GM23338 (cell line): ENCODE data around the gene PDSS2. TPM values are rescaled to one million over a fixed set of nuclear protein-coding genes. Genes with fewer than 3 reads are reported as not detected.

Experiments used
- ATAC-seq: fragments of 200-7000 bp; cut with Tn5 transposase; 3 replicates; pipeline ENCODE4 v1.9.1; 2020
- DNase-seq: peaks from one replicate; pipeline ENCODE4 v3.0.0-alpha.2; 2015; ENCODE audit warnings: low spot score
- H2AFZ ChIP-seq: fragments of 200-600 bp; sonication (generic); 2 replicates; pipeline ENCODE4 v1.8.0; 2016; ENCODE audit warnings: antibody characterized with exemption, mild to moderate bottlenecking, moderate library complexity
- H3F3A ChIP-seq: fragments of 200-600 bp; sonication (generic); replicated peaks from 2 replicates; pipeline ENCODE4 v1.8.0; 2017; ENCODE audit warnings: antibody characterized with exemption, mixed run types, low read depth
- H3K27ac ChIP-seq: fragments of 200-600 bp; sonication (generic); 2 replicates; pipeline ENCODE4 v1.6.1; 2016; ENCODE audit warnings: low read depth
- H3K27me3 ChIP-seq: fragments of 200-600 bp; sonication (generic); 2 replicates; pipeline ENCODE4 v1.8.0; 2016; ENCODE audit warnings: mild to moderate bottlenecking, mixed run types, moderate library complexity; ENCODE audit not compliant: insufficient read depth
- H3K36me3 ChIP-seq: fragments of 200-600 bp; sonication (generic); 2 replicates; pipeline ENCODE4 v1.8.0; 2016; ENCODE audit warnings: mild to moderate bottlenecking; ENCODE audit not compliant: insufficient read depth
- H3K4me1 ChIP-seq: fragments of 200-600 bp; sonication (generic); 2 replicates; pipeline ENCODE4 v1.8.0; 2016; ENCODE audit warnings: mild to moderate bottlenecking, moderate library complexity; ENCODE audit not compliant: insufficient read depth
- H3K4me2 ChIP-seq: fragments of 200-600 bp; sonication (generic); 2 replicates; pipeline ENCODE4 v1.7.1; 2017; ENCODE audit warnings: mixed run types
- H3K4me3 ChIP-seq: fragments of 200-600 bp; sonication (generic); 2 replicates; pipeline ENCODE4 v1.6.1; 2016; ENCODE audit warnings: mixed run types
- H3K79me2 ChIP-seq: fragments of 200-600 bp; sonication (generic); replicated peaks from 2 replicates; pipeline ENCODE4 v1.8.0; 2017; ENCODE audit warnings: mild to moderate bottlenecking; ENCODE audit not compliant: insufficient read depth
- H3K9me2 ChIP-seq: fragments of 200-600 bp; sonication (generic); 2 replicates; pipeline ENCODE4 v1.8.0; 2017; ENCODE audit not compliant: insufficient read depth
- H4K20me1 ChIP-seq: fragments of 200-600 bp; sonication (generic); replicated peaks from 2 replicates; pipeline ENCODE4 v1.8.0; 2017; ENCODE audit warnings: mild to moderate bottlenecking; ENCODE audit not compliant: insufficient read depth
- H3K27ac Mint-ChIP-seq: 2 replicates; pipeline ENCODE4 v1.8.0; 2020; ENCODE audit warnings: inconsistent platforms, mild to moderate bottlenecking, moderate library complexity, mixed read lengths
- H3K27me3 Mint-ChIP-seq: 3 replicates; pipeline ENCODE4 v1.8.0; 2022; ENCODE audit warnings: low read depth, mild to moderate bottlenecking, moderate library complexity, mixed read lengths, inconsistent platforms; ENCODE audit not compliant: insufficient read depth, poor library complexity
- H3K36me3 Mint-ChIP-seq: 3 replicates; pipeline ENCODE4 v1.8.0; 2021; ENCODE audit warnings: low read depth, mild to moderate bottlenecking, inconsistent platforms, moderate library complexity, mixed read lengths
- H3K4me1 Mint-ChIP-seq: 3 replicates; pipeline ENCODE4 v1.8.0; 2020; ENCODE audit warnings: mild to moderate bottlenecking, inconsistent platforms, mixed read lengths
- H3K4me3 Mint-ChIP-seq: 3 replicates; pipeline ENCODE4 v1.8.0; 2021; ENCODE audit warnings: moderate library complexity, mild to moderate bottlenecking, inconsistent platforms, mixed read lengths
- H3K9me3 Mint-ChIP-seq: 3 replicates; pipeline ENCODE4 v1.8.0; 2020; ENCODE audit warnings: moderate library complexity, mild to moderate bottlenecking, inconsistent platforms, mixed read lengths
- CREB1 ChIP-seq: fragments of 250-450 bp; sonication (Bioruptor Pico); IDR thresholded peaks from 2 replicates; pipeline ENCODE4 v1.5.0; 2020; ENCODE audit warnings: low read depth, mild to moderate bottlenecking, moderate library complexity
- POLR2AphosphoS5 ChIP-seq: IDR thresholded peaks from 2 replicates; pipeline ENCODE4 v1.6.1; 2016; ENCODE audit warnings: antibody characterized with exemption, low read depth
- STAT1 ChIP-seq: IDR thresholded peaks from one replicate; pipeline ENCODE4 v1.6.1; 2016; ENCODE audit warnings: antibody characterized with exemption; ENCODE audit not compliant: unreplicated experiment
- ZNF331 ChIP-seq: fragments of 250-450 bp; sonication (Bioruptor Pico); IDR thresholded peaks from 2 replicates; pipeline ENCODE4 v1.5.0; 2020; ENCODE audit warnings: low read depth, mild to moderate bottlenecking, moderate library complexity
- polyA plus RNA-seq: library from polyadenylated mRNA; unstranded; fragments of >200 nt; fragmentation: Nextera tagmentation; extraction: Ambion mirVana; gene quantifications from 2 replicates; pipeline ENCODE4 v1.2.1, GENCODE V29; 2016
- total RNA-seq: library from RNA; depleted of rRNA; stranded (reverse); fragments of >200 nt; shearing (Covaris generic); gene quantifications from 2 replicates; pipeline ENCODE4 v1.2.3, GENCODE V29; 2014
- TF ChIP-seq, protein P1 (sequence below): fragments of 250-450 bp; sonication (Bioruptor Pico); IDR thresholded peaks from 2 replicates; pipeline ENCODE4 v1.5.0; 2020; ENCODE audit warnings: mild to moderate bottlenecking, moderate library complexity

Gene PDSS2
- total and polyA plus RNA-seq, 2 experiments from 2014 or later = 7.3 to 16.7 TPM

DNA sequence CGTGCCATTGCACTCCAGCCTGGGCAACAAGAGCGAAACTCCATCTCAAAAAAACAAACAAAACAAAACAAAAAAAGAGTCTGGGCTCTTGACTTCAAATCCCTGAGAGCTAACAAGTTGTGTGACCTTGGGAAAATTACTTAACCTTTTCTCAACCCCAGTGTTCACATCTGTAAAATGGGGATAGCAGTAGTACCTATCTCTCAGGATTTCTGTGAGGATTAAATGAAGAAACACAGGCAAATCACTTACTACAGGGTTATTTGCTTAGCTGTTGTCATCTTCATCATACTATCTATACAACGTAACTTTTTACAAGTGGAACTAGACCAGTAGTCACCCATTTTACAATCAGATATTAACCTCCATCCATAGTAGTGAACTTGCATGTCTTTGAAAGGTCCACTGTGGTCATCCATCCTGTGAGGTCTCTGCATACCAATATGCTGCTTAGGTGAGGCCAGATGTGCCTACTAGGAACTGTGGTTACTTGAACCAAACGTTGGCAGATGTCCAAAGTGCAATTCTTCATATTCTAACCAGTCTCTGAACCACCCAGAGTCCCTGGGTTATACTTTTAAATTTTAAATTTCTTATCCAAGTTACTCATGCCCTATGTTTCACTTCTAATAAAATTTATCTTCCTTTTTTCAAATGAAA, 215.2 kb downstream of the PDSS2 start:
- H3K4me1 ChIP-seq = no peaks in the 10 kb centered on the region
- no peaks in the 10 kb centered on the region for H4K20me1 ChIP-seq
- H3K4me1 Mint-ChIP-seq = peaks cover 3% of the 10 kb centered on the region; the same call in 1 of the 3 replicates

More for the DNA sequence above, 215.2 kb downstream of the PDSS2 start:
- ATAC-seq (no peak), DNase-seq (no peak)
- no peak overlapping the region for H3K4me2 ChIP-seq
- Mint-ChIP-seq H3K4me3 (no peak overlapping the region), H3K9me3 (no peaks in the 10 kb centered on the region), H3K36me3 (no peaks in the 10 kb centered on the region), H3K27me3 (no peaks in the 10 kb centered on the region), H3K27ac (no peak overlapping the region)
- no peaks in the 10 kb centered on the region for H3K36me3 ChIP-seq
- no peaks in the 10 kb centered on the region for H3K79me2 ChIP-seq
- no peaks in the 10 kb centered on the region for H3K27me3 ChIP-seq
- H2AFZ ChIP-seq = no peak overlapping the region
- no peak overlapping the region for H3K4me3 ChIP-seq
- H3K9me2 ChIP-seq = no peaks in the 10 kb centered on the region
- TF ChIP-seq ZNF331 = no peak
- no peak for TF ChIP-seq CREB1 (CRISPR knock-in tag)
- TF ChIP-seq STAT1 = no peak
- no peak for TF ChIP-seq POLR2AphosphoS5
- TF ChIP-seq, protein P1, sequence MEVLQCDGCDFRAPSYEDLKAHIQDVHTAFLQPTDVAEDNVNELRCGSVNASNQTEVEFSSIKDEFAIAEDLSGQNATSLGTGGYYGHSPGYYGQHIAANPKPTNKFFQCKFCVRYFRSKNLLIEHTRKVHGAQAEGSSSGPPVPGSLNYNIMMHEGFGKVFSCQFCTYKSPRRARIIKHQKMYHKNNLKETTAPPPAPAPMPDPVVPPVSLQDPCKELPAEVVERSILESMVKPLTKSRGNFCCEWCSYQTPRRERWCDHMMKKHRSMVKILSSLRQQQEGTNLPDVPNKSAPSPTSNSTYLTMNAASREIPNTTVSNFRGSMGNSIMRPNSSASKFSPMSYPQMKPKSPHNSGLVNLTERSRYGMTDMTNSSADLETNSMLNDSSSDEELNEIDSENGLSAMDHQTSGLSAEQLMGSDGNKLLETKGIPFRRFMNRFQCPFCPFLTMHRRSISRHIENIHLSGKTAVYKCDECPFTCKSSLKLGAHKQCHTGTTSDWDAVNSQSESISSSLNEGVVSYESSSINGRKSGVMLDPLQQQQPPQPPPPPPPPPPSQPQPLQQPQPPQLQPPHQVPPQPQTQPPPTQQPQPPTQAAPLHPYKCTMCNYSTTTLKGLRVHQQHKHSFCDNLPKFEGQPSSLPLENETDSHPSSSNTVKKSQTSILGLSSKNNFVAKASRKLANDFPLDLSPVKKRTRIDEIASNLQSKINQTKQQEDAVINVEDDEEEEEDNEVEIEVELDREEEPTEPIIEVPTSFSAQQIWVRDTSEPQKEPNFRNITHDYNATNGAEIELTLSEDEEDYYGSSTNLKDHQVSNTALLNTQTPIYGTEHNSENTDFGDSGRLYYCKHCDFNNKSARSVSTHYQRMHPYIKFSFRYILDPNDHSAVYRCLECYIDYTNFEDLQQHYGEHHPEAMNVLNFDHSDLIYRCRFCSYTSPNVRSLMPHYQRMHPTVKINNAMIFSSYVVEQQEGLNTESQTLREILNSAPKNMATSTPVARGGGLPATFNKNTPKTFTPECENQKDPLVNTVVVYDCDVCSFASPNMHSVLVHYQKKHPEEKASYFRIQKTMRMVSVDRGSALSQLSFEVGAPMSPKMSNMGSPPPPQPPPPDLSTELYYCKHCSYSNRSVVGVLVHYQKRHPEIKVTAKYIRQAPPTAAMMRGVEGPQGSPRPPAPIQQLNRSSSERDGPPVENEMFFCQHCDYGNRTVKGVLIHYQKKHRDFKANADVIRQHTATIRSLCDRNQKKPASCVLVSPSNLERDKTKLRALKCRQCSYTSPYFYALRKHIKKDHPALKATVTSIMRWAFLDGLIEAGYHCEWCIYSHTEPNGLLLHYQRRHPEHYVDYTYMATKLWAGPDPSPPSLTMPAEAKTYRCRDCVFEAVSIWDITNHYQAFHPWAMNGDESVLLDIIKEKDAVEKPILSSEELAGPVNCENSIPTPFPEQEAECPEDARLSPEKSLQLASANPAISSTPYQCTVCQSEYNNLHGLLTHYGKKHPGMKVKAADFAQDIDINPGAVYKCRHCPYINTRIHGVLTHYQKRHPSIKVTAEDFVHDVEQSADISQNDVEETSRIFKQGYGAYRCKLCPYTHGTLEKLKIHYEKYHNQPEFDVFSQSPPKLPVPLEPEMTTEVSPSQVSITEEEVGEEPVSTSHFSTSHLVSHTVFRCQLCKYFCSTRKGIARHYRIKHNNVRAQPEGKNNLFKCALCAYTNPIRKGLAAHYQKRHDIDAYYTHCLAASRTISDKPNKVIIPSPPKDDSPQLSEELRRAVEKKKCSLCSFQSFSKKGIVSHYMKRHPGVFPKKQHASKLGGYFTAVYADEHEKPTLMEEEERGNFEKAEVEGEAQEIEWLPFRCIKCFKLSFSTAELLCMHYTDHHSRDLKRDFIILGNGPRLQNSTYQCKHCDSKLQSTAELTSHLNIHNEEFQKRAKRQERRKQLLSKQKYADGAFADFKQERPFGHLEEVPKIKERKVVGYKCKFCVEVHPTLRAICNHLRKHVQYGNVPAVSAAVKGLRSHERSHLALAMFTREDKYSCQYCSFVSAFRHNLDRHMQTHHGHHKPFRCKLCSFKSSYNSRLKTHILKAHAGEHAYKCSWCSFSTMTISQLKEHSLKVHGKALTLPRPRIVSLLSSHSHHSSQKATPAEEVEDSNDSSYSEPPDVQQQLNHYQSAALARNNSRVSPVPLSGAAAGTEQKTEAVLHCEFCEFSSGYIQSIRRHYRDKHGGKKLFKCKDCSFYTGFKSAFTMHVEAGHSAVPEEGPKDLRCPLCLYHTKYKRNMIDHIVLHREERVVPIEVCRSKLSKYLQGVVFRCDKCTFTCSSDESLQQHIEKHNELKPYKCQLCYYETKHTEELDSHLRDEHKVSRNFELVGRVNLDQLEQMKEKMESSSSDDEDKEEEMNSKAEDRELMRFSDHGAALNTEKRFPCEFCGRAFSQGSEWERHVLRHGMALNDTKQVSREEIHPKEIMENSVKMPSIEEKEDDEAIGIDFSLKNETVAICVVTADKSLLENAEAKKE (CRISPR knock-in tag) = no peak
- H3K27ac ChIP-seq = no peak overlapping the region
- H3F3A ChIP-seq = no peaks in the 10 kb centered on the region
